Suprapubic skin (tissue), 3 donors: ENCODE data around the gene CLSTN1.

Experiments
- EP300 ChIP-seq: sonication (generic); formaldehyde crosslinking; IDR thresholded peaks from one replicate; pipeline ENCODE4 v1.6.1; 2017; ENCODE audit warnings: antibody characterized with exemption
- POLR2A ChIP-seq, 2 donors: fragments of 450-650 bp; IDR thresholded peaks; one replicate each; pipeline ENCODE4 v1.6.1; 2017; ENCODE audit warnings: antibody characterized with exemption in 2 of 2, mild to moderate bottlenecking in 2 of 2, moderate library complexity in 2 of 2
- TF ChIP-seq, protein P1 (sequence below), 2 donors: fragments of 200-600 bp in 1 of 2; fragments of 450-650 bp in 1 of 2; sonication (generic) in 1 of 2; IDR thresholded peaks; one replicate each; pipeline ENCODE4 v1.5.1; 2016 to 2019; ENCODE audit warnings: antibody characterized with exemption in 2 of 2, mild to moderate bottlenecking in 1 of 2, moderate library complexity in 1 of 2

DNA sequence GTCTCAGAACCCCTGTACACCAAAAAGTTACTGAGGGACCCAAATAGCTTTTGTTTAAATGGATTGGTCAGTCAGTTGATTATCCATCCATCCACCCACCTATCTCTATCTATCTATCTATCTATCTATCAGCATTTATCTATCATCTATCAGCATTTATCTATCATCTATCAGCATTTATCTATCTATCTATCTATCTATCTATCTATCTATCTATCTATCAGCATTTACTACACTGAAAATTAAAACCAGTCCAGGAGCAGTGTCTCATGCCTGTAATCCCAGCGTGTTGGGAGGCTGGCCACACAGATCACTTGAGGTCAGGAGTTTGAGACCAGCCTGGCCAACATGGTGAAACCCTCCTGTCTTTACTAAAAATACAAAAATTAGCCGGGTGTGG is 47.1 kb downstream of the CLSTN1 start:
- TF ChIP-seq, protein P1, sequence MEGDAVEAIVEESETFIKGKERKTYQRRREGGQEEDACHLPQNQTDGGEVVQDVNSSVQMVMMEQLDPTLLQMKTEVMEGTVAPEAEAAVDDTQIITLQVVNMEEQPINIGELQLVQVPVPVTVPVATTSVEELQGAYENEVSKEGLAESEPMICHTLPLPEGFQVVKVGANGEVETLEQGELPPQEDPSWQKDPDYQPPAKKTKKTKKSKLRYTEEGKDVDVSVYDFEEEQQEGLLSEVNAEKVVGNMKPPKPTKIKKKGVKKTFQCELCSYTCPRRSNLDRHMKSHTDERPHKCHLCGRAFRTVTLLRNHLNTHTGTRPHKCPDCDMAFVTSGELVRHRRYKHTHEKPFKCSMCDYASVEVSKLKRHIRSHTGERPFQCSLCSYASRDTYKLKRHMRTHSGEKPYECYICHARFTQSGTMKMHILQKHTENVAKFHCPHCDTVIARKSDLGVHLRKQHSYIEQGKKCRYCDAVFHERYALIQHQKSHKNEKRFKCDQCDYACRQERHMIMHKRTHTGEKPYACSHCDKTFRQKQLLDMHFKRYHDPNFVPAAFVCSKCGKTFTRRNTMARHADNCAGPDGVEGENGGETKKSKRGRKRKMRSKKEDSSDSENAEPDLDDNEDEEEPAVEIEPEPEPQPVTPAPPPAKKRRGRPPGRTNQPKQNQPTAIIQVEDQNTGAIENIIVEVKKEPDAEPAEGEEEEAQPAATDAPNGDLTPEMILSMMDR (IDR thresholded peaks at IDR 0.05), result no peak
- TF ChIP-seq POLR2A (IDR thresholded peaks at IDR 0.05) (no peak), EP300 (no peak)
